HG03439 (cell line): ENCODE results near the gene TLE2.
"Not testable (repeated sequence)": the region's sequence is repeated elsewhere in the genome, so short reads cannot be mapped to it uniquely, and the experiment has no call there.

Experiments
- ATAC-seq: cut with Tn5 transposase; IDR thresholded peaks from one replicate; pipeline ENCODE4 v1.9.1; 2021; ENCODE audit warnings: mild to moderate bottlenecking, moderate library complexity; ENCODE audit not compliant: unreplicated experiment

TLE2 gene

DNA sequence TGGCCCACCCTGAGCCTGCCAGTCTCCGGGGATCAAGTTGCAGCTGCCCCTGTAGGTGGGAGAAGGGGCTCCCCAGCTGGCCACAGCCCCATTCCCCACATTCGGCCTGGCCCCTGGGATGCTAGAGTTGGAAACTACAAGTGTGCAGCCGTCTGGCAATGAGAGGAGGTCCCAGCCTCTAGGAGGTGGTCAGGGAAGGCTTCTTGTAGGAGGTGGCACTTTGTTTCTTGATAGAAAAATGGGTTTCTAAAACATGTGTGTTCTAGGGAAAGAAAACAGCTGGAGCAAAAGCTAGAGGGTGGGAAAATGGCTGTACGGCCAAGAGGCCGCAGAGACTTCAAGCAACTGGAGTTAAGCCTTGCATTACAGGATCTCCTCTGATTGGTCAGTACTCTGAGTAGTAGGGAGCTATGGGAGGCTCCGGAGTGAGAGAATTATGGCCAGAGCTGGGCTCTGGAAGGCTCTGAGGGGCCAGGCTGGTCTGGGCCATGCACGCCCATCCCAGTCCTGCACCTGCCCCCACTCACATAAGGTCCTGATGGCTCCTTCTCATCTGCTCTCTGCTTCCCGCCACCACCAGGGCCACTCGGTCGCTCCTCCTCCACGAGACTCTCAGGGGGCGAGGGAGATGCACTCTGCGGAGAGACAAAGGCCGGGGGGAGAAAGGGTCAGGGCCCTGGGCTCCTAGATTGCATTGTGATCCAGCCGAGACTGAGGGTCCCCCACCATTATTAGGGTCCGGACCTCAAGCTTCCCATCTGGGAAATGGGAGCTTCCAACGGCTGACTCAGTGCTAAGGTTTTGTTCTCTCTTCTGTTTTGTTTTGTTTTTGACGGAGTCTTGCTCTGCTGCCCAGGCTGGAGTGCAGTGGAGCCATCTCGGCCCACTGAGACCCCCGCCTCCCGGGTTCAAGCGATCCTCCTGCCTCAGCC, 13.7 kb downstream of the TLE2 start:
- ATAC-seq, result no peak

DNA sequence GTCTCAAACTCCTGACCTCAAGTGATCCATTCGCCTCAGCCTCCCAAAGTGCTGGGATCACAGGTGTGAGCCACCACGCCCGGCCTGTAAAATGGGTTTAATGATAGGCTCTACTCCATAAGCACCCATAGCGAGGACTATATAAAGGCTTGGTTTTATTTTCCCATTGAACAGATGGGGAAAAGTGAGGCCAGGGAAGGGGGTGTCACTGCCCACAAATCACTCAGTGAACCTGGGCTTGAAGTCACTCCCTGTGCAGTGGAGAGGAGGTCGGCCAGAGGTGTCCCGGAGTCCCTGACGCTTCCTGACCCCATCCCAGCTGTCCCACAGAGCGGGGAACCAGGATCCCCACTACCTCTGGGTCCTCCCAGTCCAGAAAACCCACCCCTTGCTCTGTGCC, 14.9 kb downstream of the TLE2 start:
- no peak for ATAC-seq

DNA sequence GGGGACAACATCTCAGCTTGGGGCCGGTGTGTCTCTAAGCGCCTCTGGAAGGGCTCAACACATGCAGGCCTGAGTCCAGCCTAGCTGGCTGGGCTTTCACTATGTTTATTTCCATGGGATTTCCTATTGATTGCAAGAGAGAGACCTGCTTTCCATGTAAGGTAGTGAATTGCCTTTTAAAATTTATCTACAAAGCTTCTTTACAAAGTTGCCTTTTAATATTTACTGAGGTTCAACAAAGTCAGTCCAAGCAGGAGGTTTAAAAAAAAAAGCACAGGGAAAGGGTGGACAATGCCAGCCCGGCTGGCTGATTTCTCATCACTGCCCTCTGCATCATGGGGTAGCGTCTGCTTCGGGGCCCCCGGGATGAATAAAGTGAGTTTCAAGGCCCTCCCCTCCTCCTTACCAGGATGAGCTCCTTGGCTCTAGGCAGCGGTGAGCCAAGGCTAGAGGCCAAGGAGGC, 15.8 kb downstream of the TLE2 start:
- no peak for ATAC-seq

DNA sequence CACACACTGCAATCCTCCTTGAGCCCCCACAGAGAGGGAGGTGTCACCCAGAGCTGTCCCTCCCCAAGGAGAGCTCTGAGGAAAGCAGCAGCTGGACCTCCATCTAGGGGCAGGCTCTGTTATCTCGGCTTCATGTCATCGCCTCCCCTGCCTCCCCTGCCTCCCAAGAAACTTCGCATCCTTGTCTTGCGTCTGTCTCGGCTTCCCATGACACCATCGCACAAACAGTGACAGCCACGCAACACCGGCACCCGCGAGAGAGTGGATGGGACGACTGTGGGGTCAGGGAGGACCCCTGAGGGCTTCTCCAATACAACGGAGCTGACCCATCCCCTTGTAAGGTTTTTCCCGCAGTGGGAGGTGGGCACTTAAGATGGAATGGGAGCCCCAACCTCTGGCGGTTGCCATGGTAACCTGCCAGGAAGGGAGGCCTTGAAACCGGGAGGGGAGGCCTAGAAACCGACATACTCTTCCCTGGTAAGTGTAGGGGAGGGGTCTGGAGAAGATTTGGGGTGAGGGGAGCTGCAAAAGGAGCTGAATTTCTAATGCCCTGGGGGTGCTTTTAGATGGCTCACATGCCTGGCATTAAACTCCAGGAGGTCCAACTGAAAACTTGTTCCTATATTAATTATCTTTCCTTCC, 16.3 kb downstream of the TLE2 start:
- ATAC-seq, result no peak

DNA sequence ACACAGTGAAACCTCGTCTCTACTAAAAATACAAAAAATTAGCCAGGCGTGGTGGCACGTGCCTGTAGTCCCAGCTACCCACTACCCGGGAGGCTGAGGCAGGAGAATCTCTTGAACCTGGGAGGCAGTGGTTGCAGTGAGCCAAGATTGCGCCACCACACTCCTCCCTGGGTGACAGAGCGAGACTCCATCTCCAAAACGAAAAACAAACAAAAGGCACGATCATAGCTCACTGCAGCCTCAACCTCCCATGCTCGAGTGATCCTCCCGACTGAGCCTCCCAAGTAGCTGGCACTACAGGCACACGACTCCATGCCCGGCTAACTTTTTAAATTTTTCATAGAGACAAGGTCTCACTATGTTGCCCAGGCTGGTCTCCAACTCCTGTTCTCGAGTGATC, 17.0 kb downstream of the TLE2 start:
- ATAC-seq, result not testable (repeated sequence)

DNA sequence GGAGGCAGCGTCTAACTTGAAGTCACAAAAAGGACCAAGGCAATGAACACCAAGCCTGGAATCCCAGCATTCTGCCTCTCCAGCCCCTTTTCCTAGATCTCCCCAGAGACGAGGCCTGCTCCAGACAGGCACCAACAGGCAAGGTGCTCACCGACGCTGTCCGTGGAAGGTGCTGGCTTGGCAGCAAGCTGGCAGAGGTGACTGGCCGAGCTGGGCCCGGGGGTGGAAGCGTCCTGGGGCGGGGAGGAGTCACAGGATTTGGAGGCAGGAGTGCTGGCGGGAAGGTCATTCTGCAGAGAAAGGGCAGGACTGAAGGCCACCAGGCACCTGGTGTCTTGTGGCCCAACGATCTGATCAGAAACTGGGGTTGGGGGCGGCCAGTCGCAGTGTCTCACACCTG, 18.2 kb downstream of the TLE2 start:
- no peak for ATAC-seq

DNA sequence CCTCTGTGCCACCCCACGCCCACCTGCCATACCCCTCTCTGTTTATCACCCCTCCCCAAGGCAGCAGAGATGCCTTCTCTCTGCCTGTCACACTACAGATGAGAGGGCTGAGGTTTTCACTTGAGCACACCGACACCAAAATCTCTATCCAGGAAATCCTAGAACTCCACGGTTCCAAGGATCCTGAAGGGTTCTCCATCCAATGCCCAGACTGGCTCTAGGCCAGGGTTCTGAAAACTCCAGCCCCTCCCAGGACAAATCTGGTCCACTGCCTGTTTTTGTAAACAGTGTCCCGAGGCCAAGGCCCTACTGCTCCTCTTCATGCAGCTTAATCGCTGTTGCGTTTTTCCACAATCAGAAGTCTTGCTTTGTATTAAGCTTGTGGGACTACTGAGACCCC, 20.1 kb downstream of the TLE2 start:
- ATAC-seq, result no peak

DNA sequence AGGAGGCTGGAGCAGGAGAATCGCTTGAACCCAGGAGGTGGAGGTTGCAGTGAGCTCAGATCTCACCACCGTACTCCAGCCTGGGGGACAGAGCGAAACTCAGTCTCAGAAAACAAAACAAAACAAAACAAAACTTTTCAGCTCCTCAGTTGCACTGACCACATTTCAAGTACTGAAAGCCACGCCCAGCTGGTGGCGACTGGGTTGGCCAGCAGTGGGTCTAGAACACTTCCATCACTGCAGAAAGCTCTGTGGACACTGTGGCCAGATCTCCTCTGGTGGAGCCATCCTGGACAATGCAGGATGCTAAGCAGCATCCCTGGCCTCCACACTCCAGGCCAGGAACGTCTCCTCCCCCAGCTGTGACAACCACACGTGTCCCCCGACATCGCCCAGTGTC, 21.1 kb downstream of the TLE2 start:
- no peak for ATAC-seq

DNA sequence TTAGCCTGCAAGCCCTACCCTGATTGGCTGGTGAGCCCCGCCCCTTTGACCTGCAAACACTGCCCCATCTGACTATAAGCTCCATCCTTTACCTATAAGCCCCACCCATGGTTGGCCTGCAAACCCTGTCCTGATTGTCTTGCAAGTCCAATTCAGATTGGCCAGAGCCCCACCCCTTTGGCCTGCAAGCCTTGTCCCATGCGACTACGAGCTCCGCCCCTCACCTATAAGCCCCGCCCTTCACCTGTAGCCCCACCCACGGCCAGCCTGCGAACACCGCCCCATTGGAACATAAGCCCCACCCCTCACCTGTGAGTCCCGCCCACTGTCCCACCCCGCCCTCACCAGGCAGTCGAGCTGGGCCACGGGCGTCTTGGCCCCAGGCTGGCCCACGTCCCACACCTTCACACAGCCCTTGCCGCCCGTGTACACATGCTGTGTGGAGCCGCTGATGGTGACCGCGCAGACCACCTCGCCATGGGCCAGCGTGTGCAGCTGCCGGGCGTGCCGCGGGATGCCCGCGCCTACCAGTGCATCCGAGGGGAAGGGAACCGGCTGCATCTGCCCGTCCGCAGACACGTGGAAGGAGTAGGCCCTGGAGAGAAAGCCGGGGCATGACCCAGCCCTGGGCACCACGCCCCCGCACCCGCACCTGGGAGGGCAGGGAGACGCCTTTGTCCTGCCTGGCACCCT, 22.9 kb downstream of the TLE2 start:
- ATAC-seq, result no peak

DNA sequence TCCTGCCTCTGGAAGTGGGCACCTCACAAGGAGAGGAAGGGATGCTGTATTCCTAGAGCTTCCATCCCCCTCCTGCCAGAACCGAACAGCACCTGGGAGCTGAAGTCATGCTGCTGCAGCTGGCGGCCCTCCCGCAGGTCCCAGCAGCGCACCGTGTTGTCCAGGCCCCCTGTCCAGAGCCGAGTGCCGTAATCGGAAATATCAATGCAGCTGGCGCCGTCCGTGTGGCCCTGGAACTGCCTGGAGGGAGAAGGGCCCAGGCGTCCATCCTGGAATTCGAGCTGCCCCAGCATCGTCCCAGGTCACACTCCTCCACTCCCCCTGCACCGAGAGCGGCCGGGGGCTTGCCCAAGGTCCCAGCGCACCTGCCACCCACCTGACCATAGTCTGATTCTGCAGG, 23.7 kb downstream of the TLE2 start:
- no peak for ATAC-seq

DNA sequence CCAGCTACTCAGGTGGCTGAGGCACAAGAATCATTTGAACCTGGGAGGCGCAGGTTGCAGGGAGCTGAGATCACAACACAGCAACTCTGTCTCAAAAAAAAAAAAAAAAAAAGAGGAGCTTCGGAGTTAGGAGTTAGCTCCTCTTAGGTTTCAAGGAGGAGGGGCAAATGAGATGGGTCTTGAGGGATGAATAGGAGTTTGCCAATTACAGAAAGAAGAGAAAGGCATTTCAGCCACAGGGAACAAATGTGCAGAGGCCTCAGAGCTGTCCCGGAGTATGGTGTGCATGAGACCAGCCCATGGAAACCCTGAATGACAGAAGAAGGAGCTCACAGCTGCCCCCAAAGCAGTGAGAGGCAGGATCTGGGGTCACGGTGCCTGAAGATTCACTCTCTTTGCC, 24.6 kb downstream of the TLE2 start:
- no peak for ATAC-seq

DNA sequence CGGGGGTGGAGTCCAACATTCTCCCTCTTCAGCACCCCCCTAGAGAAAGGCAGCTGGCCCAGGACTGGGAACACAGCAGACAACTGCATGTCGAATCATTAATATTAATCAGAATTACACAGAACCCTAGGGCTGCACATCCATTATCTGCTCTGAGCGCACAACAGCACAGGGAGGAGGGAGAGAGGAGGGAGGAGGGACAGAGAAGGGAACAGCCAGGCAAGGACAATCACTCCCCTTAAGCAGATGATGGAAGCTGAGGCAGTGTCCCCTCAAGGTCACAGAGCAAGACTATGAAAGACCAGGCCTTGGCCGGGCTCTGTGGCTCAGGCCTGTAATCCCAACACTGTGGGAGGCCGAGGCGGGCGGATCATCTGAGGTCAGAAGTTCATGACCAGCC, 26.0 kb downstream of the TLE2 start:
- ATAC-seq, result no peak

DNA sequence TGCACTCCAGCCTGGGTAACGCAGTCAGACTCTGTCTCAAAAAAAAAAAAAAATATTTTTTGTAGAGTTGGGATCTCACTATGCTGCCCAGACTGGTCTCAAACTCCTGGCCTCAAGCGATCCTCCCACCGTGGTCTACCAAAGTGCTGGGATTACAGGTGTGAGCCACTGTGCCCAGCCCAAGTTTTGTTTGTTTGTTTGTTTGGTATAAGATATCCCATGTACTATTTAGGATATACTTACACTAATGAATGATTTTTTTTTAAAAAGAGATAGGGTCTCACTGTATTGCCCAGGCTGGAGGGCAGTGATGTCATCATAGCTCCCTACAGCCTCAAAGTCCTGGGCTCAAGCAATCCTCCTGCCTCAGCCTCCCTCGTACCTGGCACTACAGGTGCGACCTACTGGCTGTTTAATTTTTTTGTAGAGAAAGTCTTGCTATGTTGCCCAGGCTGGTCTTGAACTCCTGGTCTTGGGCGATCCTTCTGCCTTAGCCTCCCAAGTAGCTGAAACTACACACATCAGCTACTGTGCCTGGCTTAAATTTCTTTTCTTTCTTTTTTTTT, 27.8 kb downstream of the TLE2 start:
- no peak for ATAC-seq

DNA sequence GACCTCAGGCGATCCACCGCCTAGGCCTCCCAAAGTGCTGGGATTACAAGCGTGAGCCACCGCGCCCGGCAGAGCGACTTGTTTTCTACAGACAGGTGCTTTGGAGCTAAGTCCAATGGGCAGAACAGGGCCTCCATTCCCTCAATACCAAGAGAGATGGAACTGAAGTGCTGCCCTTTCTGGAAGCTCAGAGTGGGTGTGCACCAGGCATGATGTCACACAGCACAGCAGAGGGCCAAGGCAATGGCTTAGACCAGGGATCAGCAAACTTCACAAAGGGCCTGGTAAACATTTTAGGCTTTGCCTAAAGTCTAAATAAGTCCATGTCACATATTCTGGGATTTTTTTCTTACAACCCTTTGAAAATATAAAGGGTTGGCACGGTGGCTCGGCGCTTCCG, 30.4 kb downstream of the TLE2 start:
- ATAC-seq, result no peak

DNA sequence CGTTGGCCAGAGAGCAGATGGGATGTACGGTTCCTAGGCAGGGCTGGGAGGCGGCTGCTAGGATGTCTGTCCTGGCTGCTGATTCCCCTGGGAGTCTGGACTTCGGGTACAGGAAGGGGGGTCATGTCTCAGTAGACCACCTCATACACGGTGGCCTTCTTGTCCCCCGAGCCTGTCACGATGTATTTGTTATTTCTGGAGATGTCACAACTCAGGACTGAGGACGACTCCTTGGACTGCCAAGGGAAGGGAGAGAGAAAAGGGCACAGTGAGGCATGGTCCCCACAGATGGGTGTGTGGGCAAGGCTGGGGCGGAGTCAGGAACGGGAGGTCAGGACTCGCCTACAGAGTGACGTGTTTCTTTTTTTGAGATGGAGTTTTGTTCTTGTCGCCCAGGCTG, 31.4 kb downstream of the TLE2 start:
- no peak for ATAC-seq

DNA sequence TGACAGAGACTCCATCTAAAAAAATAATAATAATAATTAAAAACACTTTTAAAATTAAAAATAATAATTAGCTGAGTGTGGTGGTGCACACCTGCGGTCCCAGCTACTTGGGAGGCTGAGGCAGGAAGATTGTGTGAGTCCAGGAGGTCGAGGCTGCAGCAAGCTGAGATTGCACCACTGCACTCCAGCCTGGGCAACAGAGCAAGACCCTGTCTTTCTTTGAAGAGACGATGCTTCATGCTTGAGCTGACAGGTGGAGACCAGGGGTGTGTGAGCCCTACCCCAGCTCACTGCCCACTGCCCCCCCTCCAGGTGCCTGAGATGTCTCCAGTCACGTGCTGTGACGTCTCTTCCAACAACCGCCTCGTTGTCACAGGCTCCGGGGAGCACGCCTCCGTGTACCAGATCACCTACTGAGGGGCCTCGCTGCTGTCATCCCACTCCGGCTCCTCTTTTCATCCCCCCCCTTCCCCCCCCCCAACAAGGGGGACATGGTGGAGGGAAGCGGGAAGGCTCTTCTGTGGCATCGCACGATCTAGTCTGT, 34.4 kb downstream of the TLE2 start:
- ATAC-seq, result no peak

DNA sequence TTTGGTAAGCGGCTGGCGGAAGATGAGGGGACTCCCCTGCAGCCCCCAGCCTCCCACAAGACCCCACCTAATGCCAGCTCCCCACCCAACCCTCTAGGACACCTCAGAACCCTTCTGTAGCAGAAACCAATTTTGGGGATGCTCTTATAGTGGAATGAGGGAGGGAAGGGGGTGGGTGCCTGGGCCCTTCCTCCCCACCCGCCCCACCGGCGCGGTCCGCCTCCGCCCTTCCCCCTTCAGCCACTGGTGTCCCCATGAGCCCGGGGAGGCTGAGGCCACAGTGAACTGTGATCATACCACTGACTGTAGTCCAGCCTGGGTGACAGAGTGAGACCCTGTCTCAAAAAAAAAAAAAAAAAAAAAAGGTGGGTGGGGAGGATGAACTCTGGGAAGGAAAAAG, 35.5 kb downstream of the TLE2 start:
- no peak for ATAC-seq

DNA sequence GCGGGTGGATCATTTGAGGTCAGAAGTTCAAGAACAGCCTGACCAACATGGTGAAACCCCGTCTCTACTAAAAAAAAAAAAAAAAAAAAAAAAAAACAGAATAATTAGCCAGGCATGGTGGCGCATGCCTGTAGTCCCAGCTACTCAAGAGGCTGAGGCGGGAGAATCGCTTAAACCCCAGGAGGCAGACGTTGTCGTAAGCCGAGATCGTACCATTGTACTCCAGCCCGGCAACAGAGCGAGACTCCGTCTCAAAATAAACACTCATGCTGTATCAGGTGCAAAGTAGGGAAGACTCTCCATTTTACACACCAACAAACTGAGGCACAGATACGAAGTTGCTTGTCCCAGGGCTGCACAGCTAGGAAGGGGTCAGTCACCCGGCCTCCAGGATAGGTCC, 36.1 kb downstream of the TLE2 start:
- ATAC-seq, result no peak

DNA sequence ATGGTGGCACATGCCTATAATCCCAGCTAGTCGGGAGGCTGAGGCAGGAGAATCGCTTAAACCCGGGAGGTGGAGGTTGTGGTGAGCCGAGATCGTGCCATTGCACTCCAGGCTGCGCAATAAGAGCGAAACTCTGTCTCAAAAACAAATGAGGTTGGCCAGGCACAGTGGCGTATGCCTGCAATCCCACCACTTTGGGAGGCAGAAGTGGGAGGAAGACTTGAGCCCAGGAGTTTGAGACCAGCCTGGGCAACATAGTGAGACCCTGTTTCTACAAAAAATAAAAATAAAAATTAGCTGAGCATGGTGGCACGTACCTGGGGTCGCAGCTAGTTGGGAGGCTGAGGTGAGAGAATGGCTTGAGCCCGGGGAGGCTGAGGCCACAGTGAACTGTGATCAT, 36.7 kb downstream of the TLE2 start:
- ATAC-seq, result not testable (repeated sequence)

DNA sequence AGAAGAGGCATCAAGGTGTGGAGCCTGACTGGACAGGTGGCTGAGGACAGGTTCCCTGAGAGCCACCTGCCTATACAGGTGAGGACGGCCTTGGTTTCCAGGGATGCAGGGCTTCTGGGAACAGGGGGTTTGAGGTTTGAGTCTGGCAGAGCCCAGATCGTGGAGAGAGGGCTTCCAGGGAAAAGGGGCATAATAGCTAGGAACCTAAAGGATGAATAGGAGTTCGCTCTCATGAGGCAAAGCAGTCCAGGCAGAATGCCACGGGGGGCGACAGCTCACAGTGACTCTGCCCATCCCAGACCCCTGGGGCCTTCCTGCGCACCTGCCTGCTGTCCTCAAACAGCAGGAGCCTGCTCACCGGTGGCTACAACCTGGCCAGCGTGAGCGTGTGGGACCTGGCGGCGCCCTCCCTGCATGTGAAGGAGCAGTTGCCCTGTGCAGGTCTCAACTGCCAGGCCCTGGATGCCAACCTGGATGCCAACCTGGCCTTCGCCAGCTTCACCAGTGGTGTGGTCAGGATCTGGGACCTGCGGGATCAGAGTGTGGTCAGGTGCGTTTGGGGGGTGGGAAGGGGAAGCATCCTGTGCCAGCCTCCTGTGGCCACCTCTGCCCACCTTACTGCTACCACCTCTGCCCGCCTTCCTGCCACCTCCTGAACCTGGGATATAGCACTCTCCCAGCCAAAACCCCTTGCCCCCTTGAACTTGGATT, 39.7 kb downstream of the TLE2 start:
- ATAC-seq, result no peak

DNA sequence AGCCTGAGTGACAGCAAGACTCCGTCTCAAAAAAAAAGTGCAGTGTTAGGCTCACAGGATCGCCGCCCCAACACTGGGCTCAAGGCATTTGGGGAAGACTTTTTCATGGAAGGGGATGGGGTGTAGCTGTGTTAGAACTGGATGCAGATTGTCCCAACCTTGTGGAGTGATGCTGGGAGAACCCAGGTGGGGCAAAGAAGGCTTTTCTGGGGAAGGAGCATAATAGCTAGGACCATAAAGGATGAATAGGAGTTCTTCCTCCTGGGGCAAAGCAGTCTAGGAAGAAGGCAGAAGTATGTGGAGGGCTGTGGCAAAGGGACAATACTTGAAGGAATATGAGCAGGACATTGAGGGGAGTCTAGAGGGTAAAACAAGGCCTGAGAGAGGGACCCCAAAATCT, 40.5 kb downstream of the TLE2 start:
- no peak for ATAC-seq
